HG03064 (cell line): ENCODE data around the gene GIMAP2.

ENCODE experiments used
- ATAC-seq: cut with Tn5 transposase; IDR thresholded peaks from one replicate; pipeline ENCODE4 v1.9.1; 2021; ENCODE audit warnings: low read depth; ENCODE audit not compliant: unreplicated experiment

The GIMAP2 gene

GRCh38 chr7:150731916-150732315, 46.4 kb downstream of the GIMAP2 start:
- no peak for ATAC-seq

- no peak for ATAC-seq
Measured at GRCh38 chr7:150732786-150733481, 47.4 kb downstream of the GIMAP2 start.

GRCh38 chr7:150733482-150734095, 48.1 kb downstream of the GIMAP2 start:
- no peak for ATAC-seq

GRCh38 chr7:150734254-150734653, 48.7 kb downstream of the GIMAP2 start:
- no peak for ATAC-seq

GRCh38 chr7:150735596-150736358, 50.3 kb downstream of the GIMAP2 start:
- no peak for ATAC-seq

GRCh38 chr7:150736864-150737263, 51.4 kb downstream of the GIMAP2 start:
- peak; percentile 12 for ATAC-seq

GRCh38 chr7:150737265-150738055, 52.0 kb downstream of the GIMAP2 start, which contains the start of gene GIMAP5:
Gene GIMAP5, plus strand, starts transcription at chr7:150737418. Its CDS starts 3,467 bp downstream, at chr7:150740885.
- peak; percentile 67 for ATAC-seq

GRCh38 chr7:150738092-150738491, 52.6 kb downstream of the GIMAP2 start:
- ATAC-seq, result no peak

GRCh38 chr7:150738591-150739001, 53.1 kb downstream of the GIMAP2 start:
- ATAC-seq, result no peak

- ATAC-seq, result no peak
Measured at GRCh38 chr7:150739033-150739432, 53.5 kb downstream of the GIMAP2 start.

GRCh38 chr7:150740053-150740452, 54.5 kb downstream of the GIMAP2 start:
- no peak for ATAC-seq

GRCh38 chr7:150742286-150742968, 56.9 kb downstream of the GIMAP2 start:
- ATAC-seq, result no peak
